Measurements from ENCODE around the gene AP3S2.

DNA sequence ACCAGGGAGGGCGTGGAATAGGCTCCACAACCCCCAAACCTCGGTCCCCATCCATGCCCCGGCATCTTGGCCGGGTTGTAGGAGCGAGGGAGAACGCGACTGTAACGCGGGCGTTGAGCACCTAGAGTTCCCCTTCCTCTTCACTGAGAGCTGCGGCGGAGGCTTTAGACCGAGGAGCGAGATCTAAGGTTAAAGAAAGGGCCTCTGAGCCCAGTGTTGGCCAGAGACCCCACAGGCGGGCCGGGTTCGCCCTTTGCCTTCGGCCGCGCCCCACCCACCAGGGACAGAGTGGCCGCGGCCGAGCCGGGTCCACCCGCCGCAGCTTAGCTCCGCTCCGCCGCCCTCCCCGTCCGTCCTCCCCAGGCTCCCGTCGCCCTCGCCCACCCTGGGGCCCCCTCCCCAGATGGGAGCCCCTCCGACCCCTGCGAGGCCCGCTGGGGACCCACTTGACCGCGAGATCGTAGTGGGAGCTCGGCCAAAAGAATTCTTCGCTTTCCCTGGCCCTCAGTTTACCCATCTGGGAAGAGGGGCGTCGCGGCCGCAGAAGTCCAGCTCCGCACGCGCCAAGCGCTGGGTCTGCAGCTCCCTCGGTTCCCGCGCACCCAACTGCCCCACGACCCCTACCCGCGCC lies 79.6 kb downstream of the AP3S2 start:
- TF ChIP-seq, protein P1, sequence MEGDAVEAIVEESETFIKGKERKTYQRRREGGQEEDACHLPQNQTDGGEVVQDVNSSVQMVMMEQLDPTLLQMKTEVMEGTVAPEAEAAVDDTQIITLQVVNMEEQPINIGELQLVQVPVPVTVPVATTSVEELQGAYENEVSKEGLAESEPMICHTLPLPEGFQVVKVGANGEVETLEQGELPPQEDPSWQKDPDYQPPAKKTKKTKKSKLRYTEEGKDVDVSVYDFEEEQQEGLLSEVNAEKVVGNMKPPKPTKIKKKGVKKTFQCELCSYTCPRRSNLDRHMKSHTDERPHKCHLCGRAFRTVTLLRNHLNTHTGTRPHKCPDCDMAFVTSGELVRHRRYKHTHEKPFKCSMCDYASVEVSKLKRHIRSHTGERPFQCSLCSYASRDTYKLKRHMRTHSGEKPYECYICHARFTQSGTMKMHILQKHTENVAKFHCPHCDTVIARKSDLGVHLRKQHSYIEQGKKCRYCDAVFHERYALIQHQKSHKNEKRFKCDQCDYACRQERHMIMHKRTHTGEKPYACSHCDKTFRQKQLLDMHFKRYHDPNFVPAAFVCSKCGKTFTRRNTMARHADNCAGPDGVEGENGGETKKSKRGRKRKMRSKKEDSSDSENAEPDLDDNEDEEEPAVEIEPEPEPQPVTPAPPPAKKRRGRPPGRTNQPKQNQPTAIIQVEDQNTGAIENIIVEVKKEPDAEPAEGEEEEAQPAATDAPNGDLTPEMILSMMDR (IDR thresholded peaks at IDR 0.05 in 2 of 3, conservative IDR thresholded peaks at IDR 0.05 in 1 of 3; ENCODE audit: borderline replicate concordance in 1 of 3, insufficient read depth in 1 of 3, low read depth in 2 of 3, low read length in 2 of 3): no peak
- TF ChIP-seq, protein P2, sequence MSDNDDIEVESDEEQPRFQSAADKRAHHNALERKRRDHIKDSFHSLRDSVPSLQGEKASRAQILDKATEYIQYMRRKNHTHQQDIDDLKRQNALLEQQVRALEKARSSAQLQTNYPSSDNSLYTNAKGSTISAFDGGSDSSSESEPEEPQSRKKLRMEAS (IDR thresholded peaks at IDR 0.05): no peak
- no peak for TF ChIP-seq EZH2 (IDR thresholded peaks at IDR 0.05)
- no peak for TF ChIP-seq JUND (IDR thresholded peaks at IDR 0.05)
